GM12878 (cell line): ENCODE data around the gene PDCD7.

Experiments used
- EP300 ChIP-seq, 2 experiments: fragments of 150-350 bp in 1 of 2; IDR thresholded peaks; 2 replicates each; pipeline ENCODE4 v1.6.1; 2011 to 2012; ENCODE audit warnings: low read depth in 2 of 2, low read length in 2 of 2, borderline replicate concordance in 1 of 2, improper control_type of control experiment in 1 of 2, inconsistent platforms in 1 of 2; ENCODE audit not compliant: control insufficient read depth in 1 of 2
- KLF5 ChIP-seq: fragments of 450-650 bp; IDR thresholded peaks from 2 replicates; pipeline ENCODE4 v1.6.1; 2014; ENCODE audit warnings: mild to moderate bottlenecking; ENCODE audit not compliant: partially characterized antibody

DNA sequence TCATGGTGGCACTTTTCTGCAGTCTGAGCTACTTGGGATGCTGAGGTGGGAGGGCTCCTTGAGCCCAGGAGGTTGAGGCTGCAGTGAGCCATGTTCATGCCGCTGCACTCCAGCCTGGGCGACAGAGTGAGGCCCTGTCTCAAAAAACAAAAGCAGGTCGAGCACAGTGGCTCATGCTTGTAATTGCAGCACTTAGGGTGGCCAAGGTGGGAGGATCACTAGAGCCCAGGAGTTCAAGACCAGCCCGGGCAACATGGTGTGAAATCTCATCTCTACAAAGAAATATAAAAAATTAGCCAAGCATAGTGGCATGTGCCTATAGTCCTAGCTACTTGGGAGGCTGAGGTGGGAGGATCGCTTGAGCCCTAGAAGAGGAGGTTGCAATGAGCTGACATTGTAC is 28.6 kb downstream of the PDCD7 start:
- TF ChIP-seq EP300 (IDR thresholded peaks at IDR 0.05; ENCODE audit: borderline replicate concordance in 1 of 2, control insufficient read depth in 1 of 2, low read depth in 2 of 2, low read length in 2 of 2), result no peak
- TF ChIP-seq KLF5, result no peak
